Sigmoid colon (tissue), 7 donors: ENCODE results near the gene NOL4L. TPM values are rescaled to one million over a fixed set of nuclear protein-coding genes. Genes with fewer than 3 reads are reported as not detected.

Experiments used
- DNase-seq: peaks from one replicate; pipeline ENCODE4 v3.0.0-alpha.2; 2019
- H3K27ac ChIP-seq, 4 donors: fragments of 200-600 bp; sonication (generic); one replicate each; pipeline ENCODE4 v1.5.1; 2016 to 2019; ENCODE audit warnings: mild to moderate bottlenecking in 1 of 4
- H3K27me3 ChIP-seq, 3 donors: fragments of 200-600 bp; sonication (generic); one replicate each; pipeline ENCODE4 v1.5.1; 2019; ENCODE audit warnings: mild to moderate bottlenecking in 1 of 3
- H3K36me3 ChIP-seq, 4 donors: fragments of 200-600 bp; sonication (generic); one replicate each; pipeline ENCODE4 v1.5.1; 2016 to 2019
- H3K4me1 ChIP-seq, 4 donors: fragments of 200-600 bp; sonication (generic); one replicate each; pipeline ENCODE4 v1.5.1; 2017 to 2019
- H3K4me3 ChIP-seq, 4 donors: fragments of 200-600 bp; sonication (generic); one replicate each; pipeline ENCODE4 v1.5.1; 2017 to 2019; ENCODE audit warnings: mild to moderate bottlenecking in 2 of 4, moderate library complexity in 1 of 4
- H3K9me3 ChIP-seq, 4 donors: fragments of 200-600 bp in 3 of 4; sonication (generic) in 3 of 4; one replicate each; pipeline versions ENCODE4 v1.5.1 to v1.6.1; 2013 to 2019
- EP300 ChIP-seq, 4 donors: sonication (generic); formaldehyde crosslinking; IDR thresholded peaks; one replicate each; pipeline ENCODE4 v1.6.1; 2017; ENCODE audit warnings: antibody characterized with exemption in 4 of 4
- POLR2A ChIP-seq, 2 donors: fragments of 450-650 bp; IDR thresholded peaks; one replicate each; pipeline ENCODE4 v1.6.1; 2016; ENCODE audit warnings: antibody characterized with exemption in 2 of 2, mild to moderate bottlenecking in 2 of 2, moderate library complexity in 2 of 2
- POLR2AphosphoS5 ChIP-seq, 4 donors: sonication (generic); formaldehyde crosslinking; IDR thresholded peaks; one replicate each; pipeline ENCODE4 v1.6.1; 2017; ENCODE audit warnings: antibody characterized with exemption in 4 of 4
- whole genome bisulfite sequencing, 2 donors: extraction: QIAGEN DNeasy Blood & Tissue Kit; methylation state at CpG; one replicate each; pipeline ENCODE4 v1.1.7; 2013; 5-methylcytosine and 5-hydroxymethylcytosine counted together
- intact Hi-C: fragments of 100-400 bp; cut with DNase I; formaldehyde crosslinking; loops from one replicate; pipeline ENCODE4 v1.15.1; 2023
- polyA plus RNA-seq, 3 donors: library from polyadenylated mRNA; stranded (reverse); fragments of 200-250 nt; gene quantifications; one replicate each; pipeline ENCODE4 v1.2.3, GENCODE V29; 2013
- total RNA-seq, 4 donors: library from RNA; depleted of rRNA; stranded (reverse); fragments of >200 nt; gene quantifications; one replicate each; pipeline ENCODE4 v1.1.0, GENCODE V29; 2016
- TF ChIP-seq, protein P1 (sequence below), 4 experiments: fragments of 450-650 bp in 3 of 4; fragments of 200-600 bp in 1 of 4; IDR thresholded peaks; one replicate each; pipeline ENCODE4 v1.5.1; 2016 to 2019; ENCODE audit warnings: antibody characterized with exemption in 4 of 4, mild to moderate bottlenecking in 3 of 4, moderate library complexity in 2 of 4
- donor health status: healthy with polysubstance abuse.
- donor health status: Bipolar disorder and iron deficiency.
- donor health status: healthy.

Gene NOL4L
- total and polyA plus RNA-seq, 7 donors = 9.2 to 34.7 (median 16.8) TPM

DNA sequence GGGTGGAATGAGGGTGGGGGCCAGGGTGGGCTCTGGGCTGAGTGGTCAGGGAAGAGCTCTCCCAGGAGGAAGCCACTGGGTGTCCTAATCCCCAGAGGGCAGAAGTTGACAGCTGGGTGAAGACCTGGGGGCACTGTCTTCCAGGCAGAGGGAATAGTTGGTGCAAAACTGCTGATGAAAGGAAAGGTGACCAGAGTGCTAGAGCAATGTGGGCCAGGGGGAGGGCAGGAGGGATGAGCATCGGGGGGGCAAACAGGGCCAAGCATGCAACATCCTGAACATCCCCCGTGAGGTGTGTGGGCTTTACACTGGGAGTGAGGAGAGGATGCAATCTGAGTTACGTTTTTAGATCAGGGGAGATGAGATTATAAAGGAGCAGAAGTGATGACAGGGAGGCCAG is 97.8 kb downstream of the NOL4L start:
- Histone ChIP-seq H3K27me3 (no peaks in the 10 kb centered on the region), H3K4me3 (no peak overlapping the region), H3K4me1 (peaks cover 0 to 18% (median 9%) of the 10 kb centered on the region in 4 donors), H3K36me3 (no peaks in the 10 kb centered on the region), H3K9me3 (no peaks in the 10 kb centered on the region), H3K27ac (no peak overlapping the region)
- intact Hi-C loops = no loop called here
- 87 to 90% methylated on average over 3 of the region's 3 CpGs for WGBS, 2 donors
- peak; percentile 40 for DNase-seq
- TF ChIP-seq POLR2AphosphoS5 (IDR thresholded peaks at IDR 0.05) (no peak), EP300 (IDR thresholded peaks at IDR 0.05) (no peak), POLR2A (IDR thresholded peaks at IDR 0.05) (no peak)
- TF ChIP-seq, protein P1, sequence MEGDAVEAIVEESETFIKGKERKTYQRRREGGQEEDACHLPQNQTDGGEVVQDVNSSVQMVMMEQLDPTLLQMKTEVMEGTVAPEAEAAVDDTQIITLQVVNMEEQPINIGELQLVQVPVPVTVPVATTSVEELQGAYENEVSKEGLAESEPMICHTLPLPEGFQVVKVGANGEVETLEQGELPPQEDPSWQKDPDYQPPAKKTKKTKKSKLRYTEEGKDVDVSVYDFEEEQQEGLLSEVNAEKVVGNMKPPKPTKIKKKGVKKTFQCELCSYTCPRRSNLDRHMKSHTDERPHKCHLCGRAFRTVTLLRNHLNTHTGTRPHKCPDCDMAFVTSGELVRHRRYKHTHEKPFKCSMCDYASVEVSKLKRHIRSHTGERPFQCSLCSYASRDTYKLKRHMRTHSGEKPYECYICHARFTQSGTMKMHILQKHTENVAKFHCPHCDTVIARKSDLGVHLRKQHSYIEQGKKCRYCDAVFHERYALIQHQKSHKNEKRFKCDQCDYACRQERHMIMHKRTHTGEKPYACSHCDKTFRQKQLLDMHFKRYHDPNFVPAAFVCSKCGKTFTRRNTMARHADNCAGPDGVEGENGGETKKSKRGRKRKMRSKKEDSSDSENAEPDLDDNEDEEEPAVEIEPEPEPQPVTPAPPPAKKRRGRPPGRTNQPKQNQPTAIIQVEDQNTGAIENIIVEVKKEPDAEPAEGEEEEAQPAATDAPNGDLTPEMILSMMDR (IDR thresholded peaks at IDR 0.05) = no peak

DNA sequence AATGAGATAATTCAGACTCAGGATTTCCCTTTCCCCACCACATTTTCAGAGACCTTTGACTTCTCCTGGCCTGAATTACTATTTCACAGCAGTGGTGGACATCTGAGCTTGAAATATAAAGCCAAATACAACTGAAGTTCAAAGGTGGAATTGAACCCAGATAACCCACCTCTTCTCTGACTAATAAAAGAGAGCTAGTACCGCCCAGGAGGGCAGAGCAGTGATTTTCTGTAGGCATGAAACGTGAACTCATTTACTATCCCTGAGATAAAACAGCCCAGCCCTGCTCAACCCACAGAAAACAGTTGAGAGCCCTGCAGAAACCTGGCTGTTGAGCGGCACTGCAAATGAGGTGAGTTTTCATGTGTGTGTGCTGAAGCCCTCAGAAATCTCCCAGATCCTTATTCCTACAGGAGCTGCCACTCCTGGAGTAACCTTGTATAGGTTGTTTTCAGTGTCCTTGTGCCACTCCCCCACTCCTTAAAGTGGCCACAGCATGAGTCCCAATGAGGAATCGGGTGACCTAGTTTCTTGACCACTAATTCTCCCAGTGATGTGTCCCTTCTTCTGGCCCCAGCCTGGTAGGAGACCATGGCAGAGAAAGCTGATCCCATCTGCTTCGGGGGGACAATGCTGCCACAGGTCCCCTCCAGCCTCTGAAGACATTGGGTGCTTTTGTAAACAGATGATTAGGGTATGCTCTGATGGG is 99.2 kb downstream of the NOL4L start:
- H3K4me3 ChIP-seq = no peak overlapping the region
- H3K27me3 ChIP-seq = no peaks in the 10 kb centered on the region
- WGBS, 2 donors = 30 to 65% methylated on average over 5 of the region's 5 CpGs
- H3K9me3 ChIP-seq = no peaks in the 10 kb centered on the region
- peak; percentile 56 for DNase-seq
- peaks cover 0 to 32% (median 23%) of the 10 kb centered on the region in 4 donors for H3K4me1 ChIP-seq
- peak overlapping the region in 3 of 4 donors; percentile 85 to 97 (median 93) for H3K27ac ChIP-seq
- intact Hi-C loops = loop anchor here (2.0 kb wide), 1 partner anchor 279 kb away; the partner anchor contains the start of genes PLAGL2 and POFUT1
- no peak for TF ChIP-seq POLR2AphosphoS5 (IDR thresholded peaks at IDR 0.05)
- TF ChIP-seq POLR2A (IDR thresholded peaks at IDR 0.05) = no peak
- TF ChIP-seq, protein P1 (IDR thresholded peaks at IDR 0.05) = no peak
- TF ChIP-seq EP300 (IDR thresholded peaks at IDR 0.05) = no peak
- no peaks in the 10 kb centered on the region for H3K36me3 ChIP-seq

DNA sequence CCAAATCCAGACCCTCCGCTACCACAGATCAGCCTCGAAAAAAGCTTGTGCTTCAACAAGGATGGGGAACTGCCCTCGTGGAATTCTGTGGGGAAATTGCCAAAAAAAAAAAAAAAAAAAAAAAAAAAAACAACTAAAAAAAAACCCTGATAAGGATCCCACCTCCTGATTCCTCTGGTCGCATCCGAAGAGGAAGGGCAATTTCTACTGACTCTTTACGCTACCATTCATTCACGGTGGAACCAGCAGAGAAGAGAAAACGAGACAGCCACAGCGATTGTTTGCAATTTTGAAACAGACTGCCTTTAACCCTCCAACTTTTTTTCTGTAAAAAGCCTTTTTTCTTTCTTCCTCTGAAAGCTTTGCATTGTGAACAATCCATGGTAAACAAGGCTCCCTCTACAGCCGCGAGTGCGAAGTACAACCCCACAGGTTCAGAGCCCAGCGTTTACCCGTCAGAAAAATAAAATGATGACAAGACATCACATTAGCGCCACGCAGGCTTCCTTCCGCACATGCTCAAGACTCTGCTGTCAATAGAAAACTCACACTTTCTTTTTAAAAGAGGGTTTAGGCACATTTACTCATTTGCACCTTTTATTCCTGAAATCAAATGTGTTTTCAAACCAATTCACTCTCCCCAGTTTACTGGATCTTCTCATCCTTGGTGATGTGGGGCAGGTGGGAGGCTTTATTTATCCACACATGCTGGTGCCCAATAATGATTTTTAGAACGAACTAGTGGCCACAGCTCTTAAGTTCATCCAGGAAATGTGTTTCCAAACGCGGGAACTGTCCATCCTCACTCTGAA is 100.0 kb downstream of the NOL4L start:
- WGBS, 2 donors = 1 to 3% methylated on average over 20 of the region's 20 CpGs
- peak overlapping the region; percentile 85 to 97 (median 94) for H3K27ac ChIP-seq
- intact Hi-C loops = loop anchor here (1.0 to 5.0 kb wide), 3 partner anchors 127 to 278 kb away; partner anchors contain the start of genes ASXL1, KIF3B, PLAGL2 and POFUT1

DNA sequence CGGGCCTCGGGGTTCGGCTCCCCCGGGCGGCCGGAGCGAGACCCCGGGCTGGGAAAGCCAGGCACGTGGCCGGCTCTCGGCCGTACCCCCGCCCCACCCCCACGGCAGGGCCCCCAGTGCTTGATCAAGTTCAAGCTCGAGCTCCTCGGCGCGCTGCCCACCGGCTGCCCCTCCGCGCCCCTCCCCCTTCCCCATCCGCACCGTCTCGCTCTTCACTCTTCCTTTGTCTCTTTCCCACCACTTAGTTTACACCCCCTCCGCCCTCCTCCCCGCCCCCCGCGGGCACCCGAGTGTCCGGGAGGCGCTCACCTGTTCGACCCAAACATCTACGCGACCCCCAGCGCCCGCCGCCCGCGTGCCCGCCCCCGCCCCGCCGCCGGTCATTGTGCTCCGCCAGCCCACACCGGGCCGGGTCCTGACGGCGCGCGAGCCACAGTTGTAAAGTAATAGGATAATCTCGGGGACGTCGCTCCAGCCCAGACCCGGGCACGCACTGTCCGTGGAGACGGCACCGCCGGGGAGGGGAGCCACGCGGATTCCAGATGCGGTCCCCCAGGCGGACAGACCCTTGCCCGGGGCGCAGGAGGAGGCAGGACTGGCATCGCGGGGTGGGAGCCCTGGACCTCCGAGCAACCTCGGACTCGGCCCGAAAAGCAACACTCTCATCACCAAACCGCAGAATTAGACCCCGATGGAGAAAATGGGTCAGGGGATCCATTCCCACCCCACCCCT is 100.7 kb downstream of the NOL4L start:
- H3K4me1 ChIP-seq = peaks cover 0 to 47% (median 37%) of the 10 kb centered on the region in 4 donors
- peak; percentile 80 for DNase-seq
- H3K4me3 ChIP-seq = peak overlapping the region; percentile 74 to 97 (median 96)
- WGBS, 2 donors = 1% methylated on average over 74 of the region's 74 CpGs
- TF ChIP-seq POLR2AphosphoS5 (IDR thresholded peaks at IDR 0.05) (peak in 1 of 4 donors; percentile 4), EP300 (IDR thresholded peaks at IDR 0.05) (no peak)
- no peaks in the 10 kb centered on the region for H3K27me3 ChIP-seq
- H3K9me3 ChIP-seq = no peaks in the 10 kb centered on the region
- H3K36me3 ChIP-seq = no peaks in the 10 kb centered on the region
- H3K27ac ChIP-seq = peak overlapping the region; percentile 85 to 97 (median 94)
- intact Hi-C loops = loop anchor here (1.0 to 5.0 kb wide), 3 partner anchors 126 to 278 kb away; partner anchors contain the start of genes ASXL1, KIF3B, PLAGL2 and POFUT1

More for the DNA sequence above, 100.0 kb downstream of the NOL4L start:
- Histone ChIP-seq H3K4me1 (peaks cover 0 to 40% (median 31%) of the 10 kb centered on the region in 4 donors), H3K9me3 (no peaks in the 10 kb centered on the region), H3K36me3 (no peaks in the 10 kb centered on the region), H3K27me3 (no peaks in the 10 kb centered on the region), H3K4me3 (peak overlapping the region; percentile 74 to 97 (median 96))
- TF ChIP-seq POLR2AphosphoS5 (IDR thresholded peaks at IDR 0.05) = peak in 1 of 4 donors; percentile 14
- TF ChIP-seq, protein P1 (IDR thresholded peaks at IDR 0.05) = peak; percentile 70 to 90 (median 84)
- no peak for TF ChIP-seq POLR2A (IDR thresholded peaks at IDR 0.05)
- TF ChIP-seq EP300 (IDR thresholded peaks at IDR 0.05) = no peak
- DNase-seq = peak; percentile 86
